ENCODE measurements around the gene CFAP70. TPM values are rescaled to one million over a fixed set of nuclear protein-coding genes. Genes with fewer than 3 reads are reported as not detected.
A peak's percentile ranks its signal among the peaks of the same experiment; 100 is the strongest.

Gene CFAP70
- total RNA-seq, 6 donors from 2014 or later = 1.2 to 54.1 (median 8.6) TPM

DNA sequence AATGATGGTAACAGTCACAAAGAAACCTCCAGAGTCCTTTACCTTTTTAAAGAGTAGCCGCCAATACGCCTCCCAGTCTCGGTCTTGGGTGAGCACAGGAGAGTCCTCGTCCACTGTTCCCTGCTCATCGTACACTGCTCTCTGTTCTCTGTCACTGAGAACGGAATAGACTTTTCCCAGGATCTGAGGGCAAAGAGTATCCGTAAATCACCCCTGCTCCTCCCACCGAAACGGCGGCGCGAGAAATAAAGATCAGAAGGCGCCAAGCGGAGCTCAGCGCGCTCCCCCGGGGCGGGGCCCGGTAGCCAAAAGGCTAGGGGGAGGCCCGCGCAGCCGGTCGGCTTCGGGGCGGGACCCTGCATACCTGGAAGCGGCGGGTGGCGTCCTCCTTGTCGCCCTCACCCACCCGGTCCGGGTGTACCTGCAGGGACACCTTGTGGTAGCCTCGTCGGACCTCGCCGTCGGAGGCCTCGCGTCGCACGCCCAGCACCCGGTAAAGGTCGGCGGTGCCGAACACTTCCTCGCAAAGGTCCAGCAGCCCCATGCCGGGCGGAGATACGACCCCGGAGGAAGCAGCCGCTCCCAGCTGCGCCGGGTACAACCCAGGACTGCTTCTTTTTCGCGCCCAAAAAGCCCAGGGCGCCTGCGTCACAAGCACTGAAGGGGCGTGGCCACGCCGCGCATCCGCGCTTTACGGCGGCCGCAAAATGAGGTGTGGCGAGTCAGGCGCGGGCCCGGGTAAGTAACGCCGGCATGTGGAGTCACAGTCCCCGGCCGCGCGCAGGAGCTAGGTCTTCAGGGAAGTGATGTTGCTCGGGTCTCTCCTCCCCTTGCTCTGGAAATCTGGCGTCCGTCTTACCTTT lies 111.8 kb downstream of the CFAP70 start, which contains the start of gene DNAJC9:
Gene DNAJC9, minus strand, starts transcription at position 610 of the 863 bp plus-strand sequence. Its CDS starts 66 bp downstream, at position 544.
- peak within 1 kb of the TSS; percentile 76 to 98 (median 91) for H3K4me3 ChIP-seq
- H3K27me3 ChIP-seq = no peaks in the 10 kb centered on the region
- no peaks in the 10 kb centered on the region for H3K9me3 ChIP-seq
- ATAC-seq (ENCODE audit: low FRiP score in 2 of 2) = peak; percentile 98 to 99
- WGBS, 2 donors = 0 to 1% methylated on average over 14 to 55 of the region's 78 CpGs
- TF ChIP-seq CTCF (IDR thresholded peaks at IDR 0.05) = peak in 3 of 6 experiments; percentile 12 to 27 (median 25)
- TF ChIP-seq POLR2AphosphoS5 (IDR thresholded peaks at IDR 0.05) = peak; percentile 79 to 98
- peak in 1 of 4 donors; percentile 68 for TF ChIP-seq EP300 (IDR thresholded peaks at IDR 0.05)
- TF ChIP-seq POLR2A (IDR thresholded peaks at IDR 0.05) = peak in 3 of 4 donors; percentile 49 to 88 (median 85)
- H3K4me1 ChIP-seq = peaks cover 28 to 56% (median 32%) of the 10 kb centered on the region in 4 donors
- H3K36me3 ChIP-seq = peaks cover 0 to 56% (median 18%) of the 10 kb centered on the region in 4 donors
- H3K27ac ChIP-seq = peak within 1 kb of the TSS; percentile 79 to 92 (median 86)
- DNase-seq = peak; percentile 98 to 99

DNA sequence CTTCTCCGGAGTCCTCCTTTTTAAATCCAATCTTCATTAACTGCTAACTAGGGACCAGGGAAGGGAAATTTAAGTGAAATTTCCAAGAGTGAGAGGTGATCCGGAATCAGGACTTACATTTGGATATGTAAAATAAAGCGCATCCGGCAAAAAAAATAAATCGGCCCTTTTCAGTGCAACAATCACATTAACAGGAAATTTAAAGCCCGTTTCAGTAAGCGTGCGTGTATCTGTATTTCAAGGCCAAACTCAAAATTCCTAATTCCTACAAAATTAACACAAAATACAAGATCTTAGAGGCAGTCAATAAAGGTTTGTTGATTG lies 112.4 kb downstream of the CFAP70 start:
- H3K4me1 ChIP-seq = peaks cover 23 to 50% (median 26%) of the 10 kb centered on the region in 4 donors
- no peaks in the 10 kb centered on the region for H3K27me3 ChIP-seq
- WGBS, 2 donors = 3 to 8% methylated on average over 8 of the region's 8 CpGs
- TF ChIP-seq CTCF (IDR thresholded peaks at IDR 0.05) = no peak
- no peak for TF ChIP-seq POLR2A (IDR thresholded peaks at IDR 0.05)
- no peak for TF ChIP-seq POLR2AphosphoS5 (IDR thresholded peaks at IDR 0.05)
- no peak for TF ChIP-seq EP300 (IDR thresholded peaks at IDR 0.05)
- ATAC-seq (ENCODE audit: low FRiP score in 2 of 2) (no peak), DNase-seq (no peak)
- peaks cover 3 to 62% (median 20%) of the 10 kb centered on the region in 4 donors for H3K36me3 ChIP-seq
- H3K4me3 ChIP-seq = peak overlapping the region; percentile 76 to 98 (median 91)
- H3K27ac ChIP-seq = peak overlapping the region; percentile 79 to 92 (median 86)
- H3K9me3 ChIP-seq = no peaks in the 10 kb centered on the region

GRCh38 chr10:73244866-73245477 lies 113.7 kb downstream of the CFAP70 start:
- Histone ChIP-seq H3K9me3 (no peaks in the 10 kb centered on the region), H3K27ac (no peak overlapping the region), H3K27me3 (no peaks in the 10 kb centered on the region), H3K36me3 (peaks cover 8 to 65% (median 29%) of the 10 kb centered on the region in 4 donors), H3K4me1 (peaks cover 17 to 37% (median 22%) of the 10 kb centered on the region in 4 donors), H3K4me3 (peak overlapping the region in 1 of 4 donors; percentile 76)
- TF ChIP-seq POLR2AphosphoS5 (IDR thresholded peaks at IDR 0.05) (no peak), EP300 (IDR thresholded peaks at IDR 0.05) (no peak), CTCF (IDR thresholded peaks at IDR 0.05) (no peak), POLR2A (IDR thresholded peaks at IDR 0.05) (no peak)
- WGBS, 2 donors = 43 to 48% methylated on average over 7 to 8 of the region's 8 CpGs
- ATAC-seq (ENCODE audit: low FRiP score in 2 of 2) (no peak), DNase-seq (no peak)

DNA sequence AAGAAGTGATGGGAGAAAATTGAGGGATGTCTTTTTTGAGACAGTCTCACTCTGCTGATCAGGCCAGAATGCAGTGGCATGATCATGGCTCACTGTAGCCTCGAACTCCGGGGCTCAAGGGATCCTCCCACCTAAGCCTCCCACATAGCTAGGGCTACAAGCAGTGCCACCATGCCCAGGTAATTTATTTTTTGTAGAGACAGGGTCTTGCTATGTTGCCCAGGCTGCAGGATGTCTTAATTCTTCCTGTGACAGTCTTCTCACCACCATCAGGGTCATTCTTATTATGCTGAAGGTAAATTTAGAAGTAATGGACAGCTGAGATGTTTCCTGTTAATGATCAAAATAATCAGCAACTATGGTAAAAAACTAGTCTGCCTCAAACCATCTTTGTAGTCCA lies 118.8 kb downstream of the CFAP70 start:
- WGBS, 2 donors = 82 to 92% methylated on average over 2 of the region's 2 CpGs
- peaks cover 0 to 3% (median 2%) of the 10 kb centered on the region in 4 donors for H3K4me1 ChIP-seq
- H3K9me3 ChIP-seq = no peaks in the 10 kb centered on the region
- no peak for ATAC-seq (ENCODE audit: low FRiP score in 2 of 2)
- DNase-seq = no peak
- TF ChIP-seq EP300 (IDR thresholded peaks at IDR 0.05) = no peak
- TF ChIP-seq POLR2AphosphoS5 (IDR thresholded peaks at IDR 0.05) = no peak
- no peak for TF ChIP-seq CTCF (IDR thresholded peaks at IDR 0.05)
- TF ChIP-seq POLR2A (IDR thresholded peaks at IDR 0.05) = no peak
- H3K36me3 ChIP-seq = peaks cover 9 to 77% (median 37%) of the 10 kb centered on the region in 4 donors
- no peak overlapping the region for H3K27ac ChIP-seq
- H3K27me3 ChIP-seq = no peaks in the 10 kb centered on the region
- no peak overlapping the region for H3K4me3 ChIP-seq
